Mesenchymal stem cell (in vitro differentiated cells and primary cell): ENCODE data around the gene ANKRA2.

Experiments used
- DNase-seq: peaks from one replicate; pipeline ENCODE4 v3.0.0-alpha.2; 2013
- H2AFZ ChIP-seq: one replicate; pipeline ENCODE4 v1.6.1; 2013; ENCODE audit warnings: low read depth, mild to moderate bottlenecking, control low read depth, inconsistent platforms, low read length, moderate library complexity
- H2AK5ac ChIP-seq: 2 replicates; pipeline ENCODE4 v1.6.1; 2013; ENCODE audit warnings: low read length, moderate library complexity, mild to moderate bottlenecking, inconsistent platforms; ENCODE audit not compliant: severe bottlenecking
- H2BK120ac ChIP-seq: one replicate; pipeline ENCODE4 v1.6.1; 2013; ENCODE audit warnings: low read depth, mild to moderate bottlenecking, inconsistent platforms, low read length, moderate library complexity
- H2BK12ac ChIP-seq, 2 experiments: one replicate each; pipeline ENCODE4 v1.6.1; 2013; ENCODE audit warnings: inconsistent platforms in 2 of 2, low read length in 2 of 2, mild to moderate bottlenecking in 2 of 2, moderate library complexity in 2 of 2, control low read depth in 1 of 2
- H2BK15ac ChIP-seq: one replicate; pipeline ENCODE4 v1.6.1; 2013; ENCODE audit warnings: mild to moderate bottlenecking, low read depth, inconsistent platforms; ENCODE audit not compliant: poor library complexity, severe bottlenecking
- H2BK5ac ChIP-seq: 2 replicates; pipeline ENCODE4 v1.6.1; 2013; ENCODE audit warnings: low read depth, mild to moderate bottlenecking, low read length, control low read depth, inconsistent platforms; ENCODE audit not compliant: poor library complexity, severe bottlenecking
- H3K14ac ChIP-seq, 2 experiments: one replicate each; pipeline ENCODE4 v1.6.1; 2013; ENCODE audit warnings: inconsistent platforms in 2 of 2, low read length in 2 of 2, control low read depth in 1 of 2, mild to moderate bottlenecking in 1 of 2, moderate library complexity in 1 of 2
- H3K18ac ChIP-seq, 2 experiments: one replicate each; pipeline ENCODE4 v1.6.1; 2013; ENCODE audit warnings: inconsistent platforms in 2 of 2, low read length in 2 of 2, control low read depth in 1 of 2, low read depth in 1 of 2, mild to moderate bottlenecking in 1 of 2
- H3K23ac ChIP-seq, 2 experiments: one replicate each; pipeline ENCODE4 v1.6.1; 2013; ENCODE audit warnings: inconsistent platforms in 2 of 2, low read length in 2 of 2, mild to moderate bottlenecking in 2 of 2, moderate library complexity in 2 of 2, control low read depth in 1 of 2
- H3K27ac ChIP-seq: 2 replicates; pipeline ENCODE4 v1.5.1; 2013; ENCODE audit warnings: mild to moderate bottlenecking, moderate library complexity, low read length, control low read depth, inconsistent platforms; ENCODE audit not compliant: poor library complexity, severe bottlenecking
- H3K27me3 ChIP-seq, 2 experiments: 2 replicates each; pipeline versions ENCODE4 v1.6.1 to v1.7.0; 2013; ENCODE audit warnings: low read length in 2 of 2, mild to moderate bottlenecking in 2 of 2, moderate library complexity in 2 of 2, control low read depth in 1 of 2, inconsistent platforms in 1 of 2; ENCODE audit not compliant: control insufficient read depth in 1 of 2, insufficient read depth in 1 of 2
- H3K36me3 ChIP-seq, 2 experiments: 2 replicates each; pipeline versions ENCODE4 v1.6.1 to v1.7.0; 2013; ENCODE audit warnings: low read length in 2 of 2, control low read depth in 1 of 2, inconsistent platforms in 1 of 2, low read depth in 1 of 2, mild to moderate bottlenecking in 1 of 2; ENCODE audit not compliant: insufficient read depth in 2 of 2, control insufficient read depth in 1 of 2
- H3K4ac ChIP-seq, 2 experiments: one replicate each; pipeline ENCODE4 v1.6.1; 2013; ENCODE audit warnings: inconsistent platforms in 2 of 2, low read length in 2 of 2, mild to moderate bottlenecking in 2 of 2, moderate library complexity in 2 of 2, control low read depth in 1 of 2, low read depth in 1 of 2
- H3K4me1 ChIP-seq: 2 replicates; pipeline ENCODE4 v1.6.1; 2013; ENCODE audit warnings: low read depth, low read length, control low read depth; ENCODE audit not compliant: control insufficient read depth, insufficient read depth
- H3K4me2 ChIP-seq: 2 replicates; pipeline ENCODE4 v1.6.1; 2013; ENCODE audit warnings: low read length, mild to moderate bottlenecking, inconsistent platforms; ENCODE audit not compliant: poor library complexity, severe bottlenecking
- H3K4me3 ChIP-seq, 2 experiments: 2 replicates each; pipeline versions ENCODE4 v1.5.1 to v1.7.0; 2013; ENCODE audit warnings: low read length in 2 of 2, mild to moderate bottlenecking in 2 of 2, control low read depth in 1 of 2, low read depth in 1 of 2; ENCODE audit not compliant: insufficient read depth in 1 of 2
- H3K79me1 ChIP-seq: replicated peaks from 2 replicates; pipeline ENCODE4 v1.6.1; 2013; ENCODE audit warnings: mild to moderate bottlenecking, control low read depth, low read length, inconsistent platforms; ENCODE audit not compliant: poor library complexity, severe bottlenecking
- H3K9ac ChIP-seq: 2 replicates; pipeline ENCODE4 v1.7.0; 2013; ENCODE audit warnings: mild to moderate bottlenecking, low read length, moderate library complexity
- H3K9me3 ChIP-seq: 2 replicates; pipeline ENCODE4 v1.7.0; 2013; ENCODE audit warnings: mild to moderate bottlenecking, low read length; ENCODE audit not compliant: control insufficient read depth
- H4K8ac ChIP-seq: one replicate; pipeline ENCODE4 v1.6.1; 2013; ENCODE audit warnings: inconsistent platforms, mild to moderate bottlenecking, low read length, moderate library complexity
- H4K91ac ChIP-seq: one replicate; pipeline ENCODE4 v1.6.1; 2013; ENCODE audit warnings: mild to moderate bottlenecking, low read length, inconsistent platforms
- WGBS: methylation state at CpG from one replicate; pipeline ENCODE4 v1.1.7; 2013; ENCODE audit warnings: mixed read lengths; 5-methylcytosine and 5-hydroxymethylcytosine counted together

The ANKRA2 gene

DNA sequence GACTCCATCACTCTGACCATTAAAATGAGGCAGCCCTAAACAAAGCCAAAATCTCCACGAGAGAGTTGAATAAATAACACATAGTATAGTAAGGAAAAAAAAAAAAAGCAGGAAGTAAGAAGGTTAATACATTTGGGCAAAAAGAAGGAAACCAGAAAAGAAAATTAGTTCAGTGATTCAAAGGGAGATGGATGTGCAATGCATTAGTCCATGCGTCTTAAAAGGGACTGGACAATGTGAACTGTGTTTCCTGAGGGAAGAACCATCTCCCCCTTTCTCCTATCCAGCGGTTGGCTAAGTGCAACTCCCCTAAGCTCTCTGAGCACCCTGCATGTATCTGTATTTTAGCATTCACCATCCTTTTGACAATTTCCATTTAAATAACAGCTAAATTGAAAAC is 1.4 kb downstream of the ANKRA2 start:
- H2AK5ac ChIP-seq, result no peak overlapping the region
- 75% methylated on average over 2 of the region's 3 CpGs for WGBS

DNA sequence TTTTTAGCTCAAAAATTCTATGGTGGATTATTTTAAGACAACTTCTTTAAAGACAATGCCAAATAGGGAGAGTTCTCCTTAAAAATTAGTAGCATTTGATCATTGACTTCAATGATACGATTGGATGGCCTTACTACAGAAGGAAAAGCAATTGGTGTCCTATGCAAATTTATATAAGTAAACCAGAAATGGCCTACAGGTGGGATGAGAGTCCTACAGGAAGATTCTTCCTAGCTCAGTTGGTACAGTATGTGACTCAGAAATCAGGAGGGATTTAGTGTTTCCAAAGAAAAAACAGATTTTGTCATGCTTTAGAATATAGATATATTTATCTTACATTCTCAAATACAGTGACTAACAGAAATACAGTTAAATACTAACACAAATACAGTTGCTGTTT is 6.5 kb downstream of the ANKRA2 start:
- H2BK120ac ChIP-seq, result no peak overlapping the region
- H3K4me1 ChIP-seq, result no peaks in the 10 kb centered on the region
- H3K27ac ChIP-seq, result no peak overlapping the region
- no peak overlapping the region for H2BK12ac ChIP-seq
- H2BK5ac ChIP-seq, result no peak overlapping the region
- H3K79me1 ChIP-seq, result no peaks in the 10 kb centered on the region
- no peak overlapping the region for H3K4me3 ChIP-seq
- no peak overlapping the region for H3K4me2 ChIP-seq
- H3K36me3 ChIP-seq, result peaks cover 4 to 88% of the 10 kb centered on the region in 2 experiments
- no peak overlapping the region for H3K9ac ChIP-seq
- H3K9me3 ChIP-seq, result no peaks in the 10 kb centered on the region
- H2AK5ac ChIP-seq, result no peak overlapping the region
- H3K27me3 ChIP-seq, result no peaks in the 10 kb centered on the region
- no peak overlapping the region for H2AFZ ChIP-seq
- no peak overlapping the region for H3K18ac ChIP-seq
- H4K8ac ChIP-seq, result no peak overlapping the region
- no peak for DNase-seq
- no peak overlapping the region for H2BK15ac ChIP-seq
- WGBS, result 100% methylated on average over 1 of the region's 1 CpG
- H3K23ac ChIP-seq, result no peak overlapping the region
- no peak overlapping the region for H4K91ac ChIP-seq
- no peak overlapping the region for H3K4ac ChIP-seq
- no peak overlapping the region for H3K14ac ChIP-seq

More for the DNA sequence above, 1.4 kb downstream of the ANKRA2 start:
- H3K9me3 ChIP-seq, result no peaks in the 10 kb centered on the region
- H3K79me1 ChIP-seq, result peaks cover 8% of the 10 kb centered on the region
- no peak overlapping the region for H3K27ac ChIP-seq
- H3K36me3 ChIP-seq, result peaks cover 0 to 48% of the 10 kb centered on the region in 2 experiments
- H3K23ac ChIP-seq, result no peak overlapping the region
- H2BK120ac ChIP-seq, result no peak overlapping the region
- no peak overlapping the region for H2BK12ac ChIP-seq
- peak overlapping the region in 1 of 2 experiments; percentile 100 for H3K4me3 ChIP-seq
- H2BK5ac ChIP-seq, result no peak overlapping the region
- H3K4me1 ChIP-seq, result no peaks in the 10 kb centered on the region
- no peak overlapping the region for H3K14ac ChIP-seq
- peak overlapping the region; percentile 99 for H3K9ac ChIP-seq
- no peak overlapping the region for H2BK15ac ChIP-seq
- no peaks in the 10 kb centered on the region for H3K27me3 ChIP-seq
- no peak overlapping the region for H4K91ac ChIP-seq
- H3K4me2 ChIP-seq, result peak overlapping the region; percentile 73
- no peak for DNase-seq
- H4K8ac ChIP-seq, result no peak overlapping the region
- no peak overlapping the region for H3K4ac ChIP-seq
- no peak overlapping the region for H3K18ac ChIP-seq
- H2AFZ ChIP-seq, result no peak overlapping the region

DNA sequence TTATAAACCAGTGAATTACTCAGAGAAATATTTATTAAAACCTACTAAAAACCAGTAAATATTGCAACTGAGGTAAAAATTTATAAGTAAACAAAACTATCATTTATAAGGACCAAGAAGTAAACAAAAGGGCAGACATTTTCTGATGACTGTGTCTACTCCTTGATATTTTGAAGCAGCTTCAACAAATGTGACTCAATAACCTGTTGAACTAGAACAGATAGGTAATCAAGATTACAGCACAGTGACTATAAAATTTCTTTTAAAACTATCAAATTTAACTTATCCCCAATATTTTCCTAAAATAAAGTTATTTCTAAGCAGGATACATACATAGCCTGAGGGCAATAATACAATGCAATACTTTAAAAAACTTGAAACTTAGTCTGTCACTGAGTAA is 12.8 kb downstream of the ANKRA2 start:
- Histone ChIP-seq H4K8ac (no peak overlapping the region), H4K91ac (no peak overlapping the region), H3K4me2 (no peak overlapping the region), H3K14ac (no peak overlapping the region), H3K18ac (no peak overlapping the region), H3K27me3 (no peaks in the 10 kb centered on the region), H2AFZ (no peak overlapping the region), H3K4me1 (no peaks in the 10 kb centered on the region), H2AK5ac (no peak overlapping the region), H3K23ac (no peak overlapping the region), H2BK5ac (no peak overlapping the region), H3K36me3 (peaks cover 4 to 57% of the 10 kb centered on the region in 2 experiments), H3K4ac (no peak overlapping the region), H3K9ac (no peak overlapping the region), H3K79me1 (no peaks in the 10 kb centered on the region), H3K4me3 (no peak overlapping the region), H2BK12ac (no peak overlapping the region), H2BK15ac (no peak overlapping the region), H3K27ac (no peak overlapping the region), H2BK120ac (no peak overlapping the region), H3K9me3 (no peaks in the 10 kb centered on the region)
- DNase-seq, result no peak

DNA sequence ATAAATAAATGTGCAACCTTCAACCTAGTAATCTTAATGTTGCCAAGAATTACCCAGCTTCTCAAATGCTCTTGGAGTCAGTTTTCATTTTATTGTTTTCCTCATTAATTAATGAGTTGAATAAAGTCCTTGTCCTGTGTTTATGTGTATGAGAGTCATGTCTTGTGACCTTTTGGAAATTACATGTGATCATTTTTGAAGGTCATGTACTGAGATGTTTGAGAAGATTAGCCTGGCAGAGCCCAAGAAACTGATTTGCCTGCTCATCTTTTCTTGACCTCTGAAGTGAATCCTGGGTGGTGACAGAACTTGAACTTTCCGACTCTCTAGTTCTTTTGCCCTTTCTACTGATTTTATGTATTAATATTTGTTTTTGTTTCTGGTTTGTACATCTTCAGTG is 15.4 kb downstream of the ANKRA2 start:
- H3K36me3 ChIP-seq, result peaks cover 4 to 32% of the 10 kb centered on the region in 2 experiments
- H3K79me1 ChIP-seq, result no peaks in the 10 kb centered on the region
- H2BK5ac ChIP-seq, result no peak overlapping the region
- no peak overlapping the region for H3K4me2 ChIP-seq
- H2BK120ac ChIP-seq, result no peak overlapping the region
- H3K4ac ChIP-seq, result no peak overlapping the region
- H2BK15ac ChIP-seq, result no peak overlapping the region
- H3K27ac ChIP-seq, result no peak overlapping the region
- H4K8ac ChIP-seq, result no peak overlapping the region
- no peak overlapping the region for H2AFZ ChIP-seq
- no peaks in the 10 kb centered on the region for H3K4me1 ChIP-seq
- no peak overlapping the region for H3K9ac ChIP-seq
- H3K9me3 ChIP-seq, result no peaks in the 10 kb centered on the region
- no peak overlapping the region for H3K23ac ChIP-seq
- H4K91ac ChIP-seq, result no peak overlapping the region
- H3K18ac ChIP-seq, result no peak overlapping the region
- no peak overlapping the region for H2AK5ac ChIP-seq
- H3K27me3 ChIP-seq, result no peaks in the 10 kb centered on the region
- DNase-seq, result no peak
- H3K4me3 ChIP-seq, result no peak overlapping the region
- no peak overlapping the region for H3K14ac ChIP-seq
- H2BK12ac ChIP-seq, result no peak overlapping the region
- no CpG with 5 or more reads among the region's 1 CpG for WGBS
